Adrenal gland (tissue), 12 donors: ENCODE data around the gene BRAT1. TPM values are rescaled to one million over a fixed set of nuclear protein-coding genes. Genes with fewer than 3 reads are reported as not detected.

Source experiments
- DNase-seq, 7 donors: peaks; one replicate each; pipeline ENCODE4 v3.0.0-alpha.2; 2019 to 2020
- H3K27ac ChIP-seq, 5 donors: fragments of 200-600 bp; sonication (generic) in 4 of 5; 1 replicate in 3 of 5; 2 replicates in 2 of 5; pipeline versions ENCODE4 v1.5.1 to v1.8.0; 2016 to 2020; ENCODE audit warnings: mild to moderate bottlenecking in 1 of 5
- H3K27me3 ChIP-seq: fragments of 200-600 bp; 2 replicates; pipeline ENCODE4 v1.8.0; 2021
- H3K36me3 ChIP-seq, 2 donors: fragments of 200-600 bp; replicated peaks in 1 of 2; 1 replicate in 1 of 2; 2 replicates in 1 of 2; pipeline versions ENCODE4 v1.5.1 to v1.8.0; 2018 to 2022
- H3K4me1 ChIP-seq, 2 donors: fragments of 200-600 bp; replicated peaks in 1 of 2; 1 replicate in 1 of 2; 2 replicates in 1 of 2; pipeline versions ENCODE4 v1.5.1 to v1.8.0; 2018 to 2021
- H3K4me3 ChIP-seq, 4 donors: fragments of 200-600 bp; sonication (generic) in 3 of 4; one replicate each; pipeline ENCODE4 v1.5.1; 2016 to 2018
- H3K9me3 ChIP-seq, 3 donors: fragments of 200-600 bp; sonication (generic) in 1 of 3; replicated peaks in 1 of 3; 1 replicate in 2 of 3; 2 replicates in 1 of 3; pipeline versions ENCODE4 v1.5.1 to v1.8.0; 2016 to 2021
- POLR2A ChIP-seq, 2 donors: fragments of 450-650 bp; IDR thresholded peaks; one replicate each; pipeline ENCODE4 v1.6.1; 2017; ENCODE audit warnings: antibody characterized with exemption in 2 of 2, mild to moderate bottlenecking in 2 of 2, moderate library complexity in 1 of 2
- WGBS, 4 donors: extraction: QIAGEN DNeasy Blood & Tissue Kit in 2 of 4; methylation state at CpG; one replicate each; pipeline versions ENCODE4 v1.1.5 to v1.1.7; 2013 to 2017; 5-methylcytosine and 5-hydroxymethylcytosine counted together
- intact Hi-C, 2 donors: fragments of 100-400 bp; cut with DNase I; formaldehyde crosslinking; loops; one replicate each; pipeline versions ENCODE4 v1.14.1 to v1.15.0; 2022 to 2023
- polyA plus RNA-seq, 3 donors: library from polyadenylated mRNA; stranded (reverse); fragments of 200-250 nt in 2 of 3; fragments of 350-450 nt in 1 of 3; fragmentation: Illumina TruSeq in 1 of 3; extraction: RNeasy Lipid Tissue Mini Kit (QIAGEN cat#74804) in 1 of 3; gene quantifications; one replicate each; pipeline ENCODE4 v1.2.3, GENCODE V29; 2013 to 2014
- total RNA-seq, 9 donors: library from RNA; depleted of rRNA in 4 of 9; stranded (reverse); fragments of >200 nt in 4 of 9; fragments of 120-200 nt in 1 of 9; fragmentation: NEBNext Ultra II Directional in 1 of 9; extraction: Animal tissue kit (Norgen Biotek cat#: 25700) in 1 of 9; gene quantifications; one replicate each; pipeline versions ENCODE4 v1.1.0 to v1.2.4, GENCODE V29; 2013 to 2023
- TF ChIP-seq, protein P1 (sequence below), 6 experiments: fragments of 450-650 bp in 4 of 6; fragments of 200-600 bp in 2 of 6; sonication (generic) in 1 of 6; IDR thresholded peaks; 1 replicate in 5 of 6; 2 replicates in 1 of 6; pipeline versions ENCODE4 v1.5.1 to v1.8.0; 2016 to 2021; ENCODE audit warnings: antibody characterized with exemption in 6 of 6, mild to moderate bottlenecking in 2 of 6, moderate library complexity in 1 of 6
- donor health status: healthy with polysubstance abuse.
- donor health status: Bipolar disorder and iron deficiency.
- donor health status: DM: yes; HTN: yes; CAD: no.
- donor health status: DM: no; HTN: no; CAD: no.
- donor health status: DM: no; HTN: no; CAD: no.
- donor health status: DM: yes; HTN: yes; CAD: no.

BRAT1 gene
- total and polyA plus RNA-seq, 12 donors, result 3.7 to 120 (median 72.4) TPM

DNA sequence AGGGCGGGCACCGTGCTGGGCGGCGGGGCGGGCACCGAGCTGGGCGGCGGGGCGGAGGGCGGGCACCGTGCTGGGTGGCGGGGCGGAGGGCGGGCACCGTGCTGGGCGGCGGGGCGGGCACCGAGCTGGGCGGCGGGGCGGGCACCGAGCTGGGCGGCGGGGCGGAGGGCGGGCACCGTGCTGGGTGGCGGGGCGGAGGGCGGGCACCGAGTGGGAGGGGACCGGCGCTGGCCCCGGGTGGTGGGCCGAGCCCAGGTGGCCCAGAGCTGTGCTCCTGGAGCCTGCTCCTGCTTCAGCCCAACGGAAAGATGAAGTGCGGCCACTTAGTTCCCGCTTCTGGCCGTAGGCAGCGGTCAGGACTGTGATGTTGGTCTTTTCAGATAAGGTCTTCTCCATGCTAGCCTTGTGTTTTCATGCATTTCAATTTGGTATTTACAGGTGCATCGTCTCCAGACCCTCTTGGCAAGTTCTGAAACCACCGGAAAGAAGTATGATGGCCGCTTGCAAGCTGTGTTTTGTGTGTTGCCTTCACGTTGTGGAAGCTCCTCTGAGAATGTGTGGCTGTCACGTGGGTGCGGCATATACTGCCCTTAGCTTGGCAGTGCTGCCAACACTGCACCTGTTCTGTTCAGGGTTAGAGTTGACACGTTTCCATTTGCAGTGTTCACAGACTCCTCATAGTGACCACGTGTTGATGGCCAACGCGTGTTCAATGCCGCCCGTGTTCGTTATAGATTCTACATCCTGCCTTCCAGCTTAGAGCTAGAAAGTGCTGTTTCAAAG is 28.7 kb upstream of the BRAT1 start:
- TF ChIP-seq POLR2A (IDR thresholded peaks at IDR 0.05), result no peak
- TF ChIP-seq, protein P1, sequence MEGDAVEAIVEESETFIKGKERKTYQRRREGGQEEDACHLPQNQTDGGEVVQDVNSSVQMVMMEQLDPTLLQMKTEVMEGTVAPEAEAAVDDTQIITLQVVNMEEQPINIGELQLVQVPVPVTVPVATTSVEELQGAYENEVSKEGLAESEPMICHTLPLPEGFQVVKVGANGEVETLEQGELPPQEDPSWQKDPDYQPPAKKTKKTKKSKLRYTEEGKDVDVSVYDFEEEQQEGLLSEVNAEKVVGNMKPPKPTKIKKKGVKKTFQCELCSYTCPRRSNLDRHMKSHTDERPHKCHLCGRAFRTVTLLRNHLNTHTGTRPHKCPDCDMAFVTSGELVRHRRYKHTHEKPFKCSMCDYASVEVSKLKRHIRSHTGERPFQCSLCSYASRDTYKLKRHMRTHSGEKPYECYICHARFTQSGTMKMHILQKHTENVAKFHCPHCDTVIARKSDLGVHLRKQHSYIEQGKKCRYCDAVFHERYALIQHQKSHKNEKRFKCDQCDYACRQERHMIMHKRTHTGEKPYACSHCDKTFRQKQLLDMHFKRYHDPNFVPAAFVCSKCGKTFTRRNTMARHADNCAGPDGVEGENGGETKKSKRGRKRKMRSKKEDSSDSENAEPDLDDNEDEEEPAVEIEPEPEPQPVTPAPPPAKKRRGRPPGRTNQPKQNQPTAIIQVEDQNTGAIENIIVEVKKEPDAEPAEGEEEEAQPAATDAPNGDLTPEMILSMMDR (IDR thresholded peaks at IDR 0.05), result no peak
- Histone ChIP-seq H3K9me3 (no peaks in the 10 kb centered on the region), H3K27ac (no peak overlapping the region), H3K4me1 (no peaks in the 10 kb centered on the region), H3K27me3 (no peaks in the 10 kb centered on the region), H3K4me3 (no peak overlapping the region), H3K36me3 (peaks cover 0 to 24% of the 10 kb centered on the region in 2 donors)
- intact Hi-C loops, result no loop called here
- no peak for DNase-seq
- WGBS, 4 donors, result 88 to 96% (median 94%) methylated on average over 20 to 33 of the region's 54 CpGs

DNA sequence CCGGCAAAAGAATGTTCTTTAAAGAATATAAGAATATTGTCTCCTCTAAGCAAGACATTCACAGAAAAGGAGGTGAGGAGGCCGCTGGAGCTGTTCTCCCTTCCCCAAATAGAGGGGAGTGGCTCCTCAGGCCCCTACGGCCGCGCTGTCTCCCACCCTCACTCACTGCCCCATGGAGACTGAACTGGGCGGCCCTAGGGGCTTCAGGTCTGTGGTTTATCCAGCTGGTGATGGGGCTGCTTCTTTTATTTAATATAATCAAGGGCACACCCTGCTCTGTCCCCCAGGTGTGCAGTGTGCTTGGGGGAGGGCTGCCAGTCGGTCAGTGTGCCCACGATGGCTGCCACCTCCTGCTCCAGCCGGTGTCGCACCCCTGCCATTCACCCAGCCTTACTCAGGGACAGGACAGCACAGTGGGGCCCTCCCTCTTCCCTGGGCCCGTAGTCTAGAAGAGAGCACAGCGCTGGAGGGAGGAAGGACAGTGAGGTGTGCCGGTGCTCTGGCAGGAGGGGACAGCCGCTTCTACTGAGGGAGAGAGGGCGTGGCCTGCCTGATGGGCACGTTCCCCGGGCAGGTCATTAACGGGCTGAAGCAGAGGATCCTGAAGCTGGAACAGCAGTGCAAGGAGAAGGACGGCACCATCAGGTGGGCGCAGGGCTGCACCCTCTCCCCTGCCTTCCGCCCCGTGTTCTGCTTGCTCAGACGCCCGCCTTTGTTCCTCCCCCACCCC is 26.8 kb upstream of the BRAT1 start:
- no peaks in the 10 kb centered on the region for H3K27me3 ChIP-seq
- H3K27ac ChIP-seq, result no peak overlapping the region
- 90 to 94% (median 92%) methylated on average over 18 to 24 of the region's 24 CpGs for WGBS, 4 donors
- DNase-seq, result no peak
- intact Hi-C loops, result no loop called here
- no peak overlapping the region for H3K4me3 ChIP-seq
- no peaks in the 10 kb centered on the region for H3K9me3 ChIP-seq
- H3K36me3 ChIP-seq, result peaks cover 0 to 24% of the 10 kb centered on the region in 2 donors
- no peaks in the 10 kb centered on the region for H3K4me1 ChIP-seq
- TF ChIP-seq, protein P1 (IDR thresholded peaks at IDR 0.05), result no peak
- TF ChIP-seq POLR2A (IDR thresholded peaks at IDR 0.05), result no peak

GRCh38 chr7:2580636-2581035 is 25.3 kb upstream of the BRAT1 start:
- intact Hi-C loops, result no loop called here
- Histone ChIP-seq H3K36me3 (peaks cover 0 to 19% of the 10 kb centered on the region in 2 donors), H3K9me3 (no peaks in the 10 kb centered on the region), H3K4me1 (no peaks in the 10 kb centered on the region), H3K27me3 (no peaks in the 10 kb centered on the region), H3K4me3 (no peak overlapping the region), H3K27ac (no peak overlapping the region)
- TF ChIP-seq POLR2A (IDR thresholded peaks at IDR 0.05), result no peak
- TF ChIP-seq, protein P1 (IDR thresholded peaks at IDR 0.05), result no peak
- 94 to 97% (median 95%) methylated on average over 11 of the region's 11 CpGs for WGBS, 4 donors
- no peak for DNase-seq

DNA sequence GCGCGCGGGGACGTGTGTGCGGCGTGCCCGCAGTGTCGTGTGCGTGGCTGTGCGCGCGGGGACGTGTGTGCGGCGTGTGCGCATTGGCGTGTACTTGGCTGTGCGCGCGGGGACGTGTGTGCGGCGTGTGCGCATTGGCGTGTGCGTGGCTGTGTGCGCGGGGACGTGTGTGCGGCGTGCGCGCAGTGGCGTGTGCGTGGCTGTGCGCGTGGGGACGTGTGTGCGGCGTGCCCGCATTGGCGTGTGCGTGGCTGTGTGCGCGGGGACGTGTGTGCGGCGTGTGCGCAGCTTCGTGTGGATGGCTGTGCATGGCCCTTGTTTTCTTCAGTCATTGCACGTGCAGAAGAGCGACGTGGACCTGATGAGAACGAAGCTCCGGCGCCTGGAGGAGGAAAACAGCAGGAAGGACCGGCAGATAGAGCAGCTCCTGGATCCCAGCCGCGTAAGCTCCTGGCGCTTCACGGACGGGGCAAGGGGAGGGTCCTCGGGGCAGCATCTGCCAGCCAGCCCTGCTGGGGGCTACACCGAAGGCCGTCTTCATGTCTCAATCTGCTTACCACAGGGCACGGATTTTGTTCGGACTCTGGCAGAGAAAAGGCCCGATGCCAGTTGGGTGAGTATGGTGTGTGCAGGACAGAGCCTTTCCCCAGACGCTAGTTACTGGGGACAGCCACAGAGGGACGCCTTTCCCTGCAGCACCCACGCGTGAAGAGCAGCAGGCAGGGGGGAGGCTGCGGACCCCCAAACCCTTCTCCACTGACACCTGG is 22.8 kb upstream of the BRAT1 start:
- Histone ChIP-seq H3K4me3 (no peak overlapping the region), H3K9me3 (no peaks in the 10 kb centered on the region), H3K4me1 (peaks cover 0 to 3% of the 10 kb centered on the region in 2 donors), H3K27me3 (no peaks in the 10 kb centered on the region), H3K36me3 (peaks cover 0 to 4% of the 10 kb centered on the region in 2 donors), H3K27ac (no peak overlapping the region)
- no peak for DNase-seq
- TF ChIP-seq POLR2A (IDR thresholded peaks at IDR 0.05), result no peak
- TF ChIP-seq, protein P1 (IDR thresholded peaks at IDR 0.05), result no peak
- intact Hi-C loops, result no loop called here
- WGBS, 4 donors, result 94 to 98% (median 95%) methylated on average over 52 to 73 of the region's 73 CpGs
